Activated CD8-positive, alpha-beta T cell treated with anti-CD3 and anti-CD28 coated beads for 36 hours (primary cell): ENCODE data around the gene LCA5L. TPM values are rescaled to one million over a fixed set of nuclear protein-coding genes. Genes with fewer than 3 reads are reported as not detected.

Source experiments
- ATAC-seq: fragments of 200-7000 bp; cut with Tn5 transposase; one replicate; pipeline ENCODE4 v1.10.0; 2021; ENCODE audit warnings: mild to moderate bottlenecking, moderate library complexity
- CTCF ChIA-PET: fragments of 350-600 bp; sonication (Branson Sonifier 250); formaldehyde crosslinking; loops from one replicate; lab custom pipeline; 2021; ENCODE audit warnings: antibody characterized with exemption; lab: Charles Lee
- POLR2A ChIA-PET: fragments of 350-600 bp; sonication (Branson Sonifier 250); formaldehyde crosslinking; loops from one replicate; lab custom pipeline; 2021; ENCODE audit warnings: antibody characterized with exemption; lab: Charles Lee
- DNase-seq: peaks from one replicate; pipeline ENCODE4 v3.0.0-alpha.2; 2020
- H3K27ac Mint-ChIP-seq: one replicate; pipeline ENCODE4 v1.8.0; 2021; ENCODE audit warnings: mild to moderate bottlenecking, mixed read lengths
- H3K27me3 Mint-ChIP-seq: one replicate; pipeline ENCODE4 v1.8.0; 2021; ENCODE audit warnings: mixed read lengths
- H3K36me3 Mint-ChIP-seq: one replicate; pipeline ENCODE4 v1.8.0; 2021; ENCODE audit warnings: low read depth, mixed read lengths
- H3K4me1 Mint-ChIP-seq: one replicate; pipeline ENCODE4 v1.8.0; 2021; ENCODE audit warnings: low read depth, mixed read lengths
- H3K4me3 Mint-ChIP-seq: one replicate; pipeline ENCODE4 v1.8.0; 2021; ENCODE audit warnings: mild to moderate bottlenecking, moderate library complexity, mixed read lengths
- H3K9me3 Mint-ChIP-seq: one replicate; pipeline ENCODE4 v1.8.0; 2021; ENCODE audit warnings: mixed read lengths
- CTCF ChIP-seq: fragments of 200-600 bp; IDR thresholded peaks from one replicate; pipeline ENCODE4 v1.8.0; 2022; ENCODE audit warnings: antibody characterized with exemption, mild to moderate bottlenecking
- intact Hi-C: fragments of 100-400 bp; cut with micrococcal nuclease; formaldehyde crosslinking; loops from one replicate; pipeline ENCODE4 v1.10.0; 2022
- total RNA-seq, 2 experiments: library from RNA; stranded (reverse); gene quantifications; one replicate each; pipeline ENCODE4 v1.2.3, GENCODE V29; 2021

Gene LCA5L
- total RNA-seq, 2 experiments from 2014 or later = 0.36 TPM; not detected in 1

- Mint-ChIP-seq H3K36me3 (peaks cover 3% of the 10 kb centered on the region), H3K27me3 (no peaks in the 10 kb centered on the region), H3K4me1 (peaks cover 34% of the 10 kb centered on the region), H3K27ac (peak overlapping the region; percentile 92), H3K4me3 (peak overlapping the region; percentile 77), H3K9me3 (no peaks in the 10 kb centered on the region)
- ChIA-PET POLR2A (interaction anchor here (0.6 to 4.3 kb wide), 6 partner anchors 10 to 291 kb away, joined by 3 to 31 read pairs (median 5); partner anchors contain the start of genes BRWD1, HMGN1 and PSMG1), CTCF (interaction anchor here (0.7 to 1.8 kb wide), 14 partner anchors 9 to 656 kb away, joined by 3 to 7 read pairs (median 4); partner anchors contain the start of genes BRWD1 and PSMG1)
- ATAC-seq (peak; percentile 62), DNase-seq (peak; percentile 94)
- no peak for TF ChIP-seq CTCF
- intact Hi-C loops = loop anchor here (5.0 to 10.0 kb wide), 3 partner anchors 40 to 203 kb away; partner anchors contain the start of genes BRWD1, HMGN1 and PSMG1
Measured at GRCh38 chr21:39387461-39388037, 58.0 kb downstream of the LCA5L start.

- H3K9me3 Mint-ChIP-seq = no peaks in the 10 kb centered on the region
- DNase-seq = no peak
- peaks cover 37% of the 10 kb centered on the region for H3K4me1 Mint-ChIP-seq
- no peaks in the 10 kb centered on the region for H3K27me3 Mint-ChIP-seq
- ATAC-seq = no peak
- H3K4me3 Mint-ChIP-seq = peak overlapping the region; percentile 77
- TF ChIP-seq CTCF = no peak
- H3K27ac Mint-ChIP-seq = peak overlapping the region; percentile 92
- ChIA-PET POLR2A (interaction anchor here (0.9 to 4.3 kb wide), 4 partner anchors 37 to 204 kb away, joined by 6 to 31 read pairs (median 8); partner anchors contain the start of genes BRWD1, HMGN1 and PSMG1), CTCF (interaction anchor here (0.7 to 1.6 kb wide), 5 partner anchors 13 to 203 kb away, joined by 3 to 5 read pairs (median 4); partner anchors contain the start of gene PSMG1)
- no peaks in the 10 kb centered on the region for H3K36me3 Mint-ChIP-seq
- intact Hi-C loops = loop anchor here (5.0 to 10.0 kb wide), 3 partner anchors 40 to 202 kb away; partner anchors contain the start of genes BRWD1, HMGN1 and PSMG1
Measured at GRCh38 chr21:39386899-39387298, 58.7 kb downstream of the LCA5L start.

GRCh38 chr21:39386194-39386593 is 59.4 kb downstream of the LCA5L start:
- H3K9me3 Mint-ChIP-seq = no peaks in the 10 kb centered on the region

GRCh38 chr21:39385299-39386145 is 60.1 kb downstream of the LCA5L start:
- no peaks in the 10 kb centered on the region for H3K36me3 Mint-ChIP-seq
- DNase-seq (peak; percentile 74), ATAC-seq (peak; percentile 66)
- no peaks in the 10 kb centered on the region for H3K9me3 Mint-ChIP-seq
- peaks cover 43% of the 10 kb centered on the region for H3K4me1 Mint-ChIP-seq
- intact Hi-C loops = loop anchor here (5.0 to 10.0 kb wide), 3 partner anchors 38 to 201 kb away; partner anchors contain the start of genes BRWD1, HMGN1 and PSMG1
- peak overlapping the region; percentile 78 for H3K27ac Mint-ChIP-seq
- ChIA-PET CTCF (no interaction called here), POLR2A (interaction anchor here (0.6 to 4.3 kb wide), 6 partner anchors 19 to 202 kb away, joined by 3 to 31 read pairs (median 4); partner anchors contain the start of genes BRWD1 and PSMG1)
- TF ChIP-seq CTCF = no peak
- peak overlapping the region; percentile 66 for H3K4me3 Mint-ChIP-seq
- no peaks in the 10 kb centered on the region for H3K27me3 Mint-ChIP-seq

More at GRCh38 chr21:39386194-39386593, 59.4 kb downstream of the LCA5L start:
- Mint-ChIP-seq H3K27ac (peak overlapping the region; percentile 71), H3K27me3 (no peaks in the 10 kb centered on the region), H3K4me3 (peak overlapping the region; percentile 66), H3K4me1 (peaks cover 40% of the 10 kb centered on the region), H3K36me3 (no peaks in the 10 kb centered on the region)
- intact Hi-C loops = loop anchor here (5.0 to 10.0 kb wide), 3 partner anchors 39 to 201 kb away; partner anchors contain the start of genes BRWD1, HMGN1 and PSMG1
- ChIA-PET POLR2A (interaction anchor here (1.5 to 4.3 kb wide), 3 partner anchors 39 to 203 kb away, joined by 5 to 31 read pairs (median 6); partner anchors contain the start of genes BRWD1 and PSMG1), CTCF (no interaction called here)
- DNase-seq = no peak
- ATAC-seq = no peak
- no peak for TF ChIP-seq CTCF
